Sigmoid colon (tissue), 7 donors: Measurements from ENCODE around the gene BICRA. TPM values are rescaled to one million over a fixed set of nuclear protein-coding genes. Genes with fewer than 3 reads are reported as not detected.

Experiments used
- DNase-seq: peaks from one replicate; pipeline ENCODE4 v3.0.0-alpha.2; 2019
- H3K27ac ChIP-seq, 4 donors: fragments of 200-600 bp; sonication (generic); one replicate each; pipeline ENCODE4 v1.5.1; 2016 to 2019; ENCODE audit warnings: mild to moderate bottlenecking in 1 of 4
- H3K27me3 ChIP-seq, 3 donors: fragments of 200-600 bp; sonication (generic); one replicate each; pipeline ENCODE4 v1.5.1; 2019; ENCODE audit warnings: mild to moderate bottlenecking in 1 of 3
- H3K36me3 ChIP-seq, 4 donors: fragments of 200-600 bp; sonication (generic); one replicate each; pipeline ENCODE4 v1.5.1; 2016 to 2019
- H3K4me1 ChIP-seq, 4 donors: fragments of 200-600 bp; sonication (generic); one replicate each; pipeline ENCODE4 v1.5.1; 2017 to 2019
- H3K4me3 ChIP-seq, 4 donors: fragments of 200-600 bp; sonication (generic); one replicate each; pipeline ENCODE4 v1.5.1; 2017 to 2019; ENCODE audit warnings: mild to moderate bottlenecking in 2 of 4, moderate library complexity in 1 of 4
- H3K9me3 ChIP-seq, 4 donors: fragments of 200-600 bp in 3 of 4; sonication (generic) in 3 of 4; one replicate each; pipeline versions ENCODE4 v1.5.1 to v1.6.1; 2013 to 2019
- CTCF ChIP-seq, 4 experiments: fragments of 450-650 bp in 3 of 4; fragments of 200-600 bp in 1 of 4; IDR thresholded peaks; one replicate each; pipeline ENCODE4 v1.5.1; 2016 to 2019; ENCODE audit warnings: antibody characterized with exemption in 4 of 4, mild to moderate bottlenecking in 3 of 4, moderate library complexity in 2 of 4
- EP300 ChIP-seq, 4 donors: sonication (generic); formaldehyde crosslinking; IDR thresholded peaks; one replicate each; pipeline ENCODE4 v1.6.1; 2017; ENCODE audit warnings: antibody characterized with exemption in 4 of 4
- POLR2A ChIP-seq, 2 donors: fragments of 450-650 bp; IDR thresholded peaks; one replicate each; pipeline ENCODE4 v1.6.1; 2016; ENCODE audit warnings: antibody characterized with exemption in 2 of 2, mild to moderate bottlenecking in 2 of 2, moderate library complexity in 2 of 2
- POLR2AphosphoS5 ChIP-seq, 4 donors: sonication (generic); formaldehyde crosslinking; IDR thresholded peaks; one replicate each; pipeline ENCODE4 v1.6.1; 2017; ENCODE audit warnings: antibody characterized with exemption in 4 of 4
- WGBS, 2 donors: extraction: QIAGEN DNeasy Blood & Tissue Kit; methylation state at CpG; one replicate each; pipeline ENCODE4 v1.1.7; 2013; 5-methylcytosine and 5-hydroxymethylcytosine counted together
- intact Hi-C: fragments of 100-400 bp; cut with DNase I; formaldehyde crosslinking; loops from one replicate; pipeline ENCODE4 v1.15.1; 2023
- polyA plus RNA-seq, 3 donors: library from polyadenylated mRNA; stranded (reverse); fragments of 200-250 nt; gene quantifications; one replicate each; pipeline ENCODE4 v1.2.3, GENCODE V29; 2013
- total RNA-seq, 4 donors: library from RNA; depleted of rRNA; stranded (reverse); fragments of >200 nt; gene quantifications; one replicate each; pipeline ENCODE4 v1.1.0, GENCODE V29; 2016
- donor health status: healthy with polysubstance abuse.
- donor health status: Bipolar disorder and iron deficiency.
- donor health status: healthy.

Gene BICRA
- total and polyA plus RNA-seq, 7 donors: 1.8 to 21.6 (median 10.3) TPM

- TF ChIP-seq POLR2A (IDR thresholded peaks at IDR 0.05) (no peak), POLR2AphosphoS5 (IDR thresholded peaks at IDR 0.05) (no peak), CTCF (IDR thresholded peaks at IDR 0.05) (no peak), EP300 (IDR thresholded peaks at IDR 0.05) (no peak)
- Histone ChIP-seq H3K36me3 (no peaks in the 10 kb centered on the region), H3K9me3 (no peaks in the 10 kb centered on the region), H3K4me1 (peaks cover 0 to 50% (median 47%) of the 10 kb centered on the region in 4 donors), H3K27me3 (no peaks in the 10 kb centered on the region), H3K4me3 (no peak overlapping the region), H3K27ac (peak overlapping the region in 3 of 4 donors; percentile 71 to 85 (median 81))
- no peak for DNase-seq
- WGBS, 2 donors: 92 to 95% methylated on average over 1 of the region's 1 CpG
- intact Hi-C loops: no loop called here
Measured at GRCh38 chr19:47644199-47644598, 35.3 kb downstream of the BICRA start.

- Histone ChIP-seq H3K9me3 (no peaks in the 10 kb centered on the region), H3K27ac (peak overlapping the region; percentile 47 to 85 (median 76))
Measured at GRCh38 chr19:47644743-47645482, 36.0 kb downstream of the BICRA start.

GRCh38 chr19:47646924-47647323 lies 38.0 kb downstream of the BICRA start:
- H3K9me3 ChIP-seq: no peaks in the 10 kb centered on the region
- intact Hi-C loops: no loop called here
- peaks cover 0 to 50% (median 47%) of the 10 kb centered on the region in 4 donors for H3K4me1 ChIP-seq

More at GRCh38 chr19:47644743-47645482, 36.0 kb downstream of the BICRA start:
- Histone ChIP-seq H3K27me3 (no peaks in the 10 kb centered on the region), H3K4me3 (peak overlapping the region in 2 of 4 donors; percentile 17 to 18), H3K36me3 (no peaks in the 10 kb centered on the region), H3K4me1 (peaks cover 0 to 50% (median 47%) of the 10 kb centered on the region in 4 donors)
- no peak for TF ChIP-seq EP300 (IDR thresholded peaks at IDR 0.05)
- no peak for TF ChIP-seq CTCF (IDR thresholded peaks at IDR 0.05)
- peak in 3 of 4 donors; percentile 19 to 79 (median 76) for TF ChIP-seq POLR2AphosphoS5 (IDR thresholded peaks at IDR 0.05)
- TF ChIP-seq POLR2A (IDR thresholded peaks at IDR 0.05): no peak
- intact Hi-C loops: no loop called here
- 70 to 71% methylated on average over 18 of the region's 18 CpGs for WGBS, 2 donors
- no peak for DNase-seq

GRCh38 chr19:47649588-47649987 lies 40.7 kb downstream of the BICRA start:
- H3K4me3 ChIP-seq: no peak overlapping the region
- H3K27me3 ChIP-seq: no peaks in the 10 kb centered on the region
- no peaks in the 10 kb centered on the region for H3K9me3 ChIP-seq
- no peak for DNase-seq
- H3K27ac ChIP-seq: peak overlapping the region in 3 of 4 donors; percentile 71 to 85 (median 81)
- 94 to 96% methylated on average over 1 of the region's 1 CpG for WGBS, 2 donors
- TF ChIP-seq EP300 (IDR thresholded peaks at IDR 0.05) (no peak), POLR2A (IDR thresholded peaks at IDR 0.05) (no peak), CTCF (IDR thresholded peaks at IDR 0.05) (no peak), POLR2AphosphoS5 (IDR thresholded peaks at IDR 0.05) (no peak)
- intact Hi-C loops: no loop called here
- H3K4me1 ChIP-seq: peaks cover 0 to 29% (median 27%) of the 10 kb centered on the region in 4 donors
- H3K36me3 ChIP-seq: peaks cover 0 to 3% (median 0%) of the 10 kb centered on the region in 4 donors

More at GRCh38 chr19:47646924-47647323, 38.0 kb downstream of the BICRA start:
- TF ChIP-seq POLR2A (IDR thresholded peaks at IDR 0.05): no peak
- no peak for TF ChIP-seq CTCF (IDR thresholded peaks at IDR 0.05)
- no peak for TF ChIP-seq POLR2AphosphoS5 (IDR thresholded peaks at IDR 0.05)
- no peak for TF ChIP-seq EP300 (IDR thresholded peaks at IDR 0.05)
- Histone ChIP-seq H3K27me3 (no peaks in the 10 kb centered on the region), H3K4me3 (no peak overlapping the region), H3K36me3 (peaks cover 0 to 3% (median 0%) of the 10 kb centered on the region in 4 donors), H3K27ac (peak overlapping the region in 3 of 4 donors; percentile 71 to 85 (median 81))
- whole genome bisulfite sequencing, 2 donors: 94 to 95% methylated on average over 7 of the region's 7 CpGs
- no peak for DNase-seq
